Fibroblast of pulmonary artery (primary cell): ENCODE measurements around the gene DNAH12.

Experiments
- DNase-seq: peaks from one replicate; pipeline ENCODE4 v3.0.0-alpha.2; 2010; ENCODE audit warnings: low read depth
- H3K4me3 ChIP-seq: replicated peaks from 2 replicates; pipeline ENCODE4 v1.5.1; 2011; ENCODE audit warnings: low read depth, mild to moderate bottlenecking, control low read depth, low read length, moderate library complexity
- CTCF ChIP-seq: IDR thresholded peaks from 2 replicates; pipeline ENCODE4 v1.5.1; 2011; ENCODE audit warnings: mild to moderate bottlenecking, control low read depth, low read length, inconsistent platforms; ENCODE audit errors: missing control alignments

The DNAH12 gene

GRCh38 chr3:57279685-57280084 is 264.5 kb downstream of the DNAH12 start:
- TF ChIP-seq CTCF: no peak
- no peak overlapping the region for H3K4me3 ChIP-seq

GRCh38 chr3:57278237-57278636 is 265.9 kb downstream of the DNAH12 start:
- no peak for DNase-seq
- H3K4me3 ChIP-seq: no peak overlapping the region
- no peak for TF ChIP-seq CTCF

More at GRCh38 chr3:57279685-57280084, 264.5 kb downstream of the DNAH12 start:
- no peak for DNase-seq

DNA sequence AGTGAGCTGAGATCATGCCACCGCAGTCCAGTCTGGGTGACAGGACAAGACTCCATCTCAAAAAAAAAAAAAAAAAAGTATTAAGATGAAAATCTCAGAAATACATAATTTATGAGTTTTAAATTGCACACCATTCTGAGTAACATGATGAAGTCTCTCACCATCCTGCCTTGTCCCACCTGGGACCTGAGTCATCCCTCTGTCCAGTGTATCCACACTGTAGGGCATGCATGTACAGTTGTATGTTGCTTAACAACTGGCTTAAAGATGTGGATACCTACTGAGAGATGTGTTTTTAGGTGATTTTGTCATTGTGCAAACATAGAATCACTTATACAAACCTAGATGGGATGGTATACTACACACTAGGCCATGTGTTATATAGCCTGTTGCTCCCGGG is 268.8 kb downstream of the DNAH12 start:
- DNase-seq: no peak
- no peak for TF ChIP-seq CTCF
- H3K4me3 ChIP-seq: no peak overlapping the region

DNA sequence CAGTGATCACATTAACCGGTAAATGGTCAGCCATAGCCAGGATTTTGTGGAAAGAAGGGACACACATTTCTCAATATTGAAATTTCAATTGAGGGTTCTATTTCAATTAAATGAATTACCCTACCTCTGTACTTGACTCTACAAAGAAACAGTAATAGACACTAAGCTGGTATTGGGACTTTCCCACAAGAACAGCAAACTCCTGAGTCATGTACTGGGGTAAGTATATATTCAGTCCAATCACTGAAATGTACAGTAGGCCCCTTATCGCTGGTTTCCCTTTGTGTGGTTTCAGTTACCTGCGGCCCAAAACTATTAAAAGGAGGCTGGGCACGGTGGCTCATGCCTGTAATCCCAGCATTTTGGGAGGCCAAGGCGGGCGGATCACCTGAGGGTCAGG is 269.3 kb downstream of the DNAH12 start:
- no peak for TF ChIP-seq CTCF
- H3K4me3 ChIP-seq: no peak overlapping the region
- DNase-seq: no peak

DNA sequence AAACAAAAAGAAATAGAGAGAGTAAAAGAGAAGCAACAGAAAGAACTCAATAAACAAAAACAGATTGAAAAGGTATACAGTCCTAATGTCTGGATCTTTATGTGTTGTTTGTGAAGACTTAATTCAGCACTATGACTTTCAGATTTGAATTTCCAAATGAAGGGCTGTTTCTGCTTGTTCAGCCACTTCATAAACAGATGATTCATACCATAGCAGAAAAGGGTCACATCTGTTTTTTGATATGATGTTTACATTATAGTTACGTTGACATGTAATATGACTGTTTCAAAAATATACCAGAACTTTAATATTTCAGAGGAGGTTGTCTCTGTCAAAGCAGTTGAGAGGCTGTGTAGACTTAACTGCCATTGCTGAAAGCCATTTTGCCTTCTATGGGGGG is 275.7 kb downstream of the DNAH12 start:
- DNase-seq: no peak
- H3K4me3 ChIP-seq: no peak overlapping the region
- no peak for TF ChIP-seq CTCF

DNA sequence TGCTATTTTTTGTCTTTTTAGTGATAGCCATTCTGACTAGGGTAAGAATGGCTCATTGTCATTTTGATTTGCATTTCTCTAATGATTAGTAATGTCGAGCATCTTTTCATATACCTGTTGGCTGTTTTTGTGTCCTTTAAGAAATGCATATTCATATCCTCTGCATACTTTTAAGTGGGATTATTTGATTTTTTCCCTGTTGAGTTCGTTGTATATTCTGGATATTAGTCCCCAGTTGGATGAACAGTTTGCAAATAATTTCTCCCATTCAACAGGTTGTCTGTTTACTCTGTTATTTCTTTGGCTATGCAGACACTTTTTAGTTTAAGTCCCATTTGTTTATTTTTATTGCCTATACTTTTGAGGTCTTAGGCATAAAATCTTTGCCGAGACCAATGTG is 282.2 kb downstream of the DNAH12 start:
- no peak for TF ChIP-seq CTCF
- DNase-seq: no peak

GRCh38 chr3:57261119-57261518 is 283.0 kb downstream of the DNAH12 start:
- no peak overlapping the region for H3K4me3 ChIP-seq

More for the DNA sequence above, 282.2 kb downstream of the DNAH12 start:
- no peak overlapping the region for H3K4me3 ChIP-seq

More at GRCh38 chr3:57261119-57261518, 283.0 kb downstream of the DNAH12 start:
- no peak for TF ChIP-seq CTCF
- DNase-seq: no peak
